G401 (cell line): ENCODE data around the gene RASGEF1C. TPM values are rescaled to one million over a fixed set of nuclear protein-coding genes. Genes with fewer than 3 reads are reported as not detected.

Experiments used
- DNase-seq: peaks from one replicate; pipeline ENCODE4 v3.0.0-alpha.2; 2015; ENCODE audit warnings: low spot score
- in situ Hi-C: cut with HindIII; loops from 2 replicates; pipeline ENCODE4 v1.10.0; 2016; ENCODE audit warnings: low sequenced_read_pairs, mixed read lengths
- total RNA-seq: library from RNA; depleted of rRNA; stranded (reverse); fragments of >200 nt; shearing (Covaris generic); gene quantifications from 2 replicates; pipeline ENCODE4 v1.2.3, GENCODE V29; 2014; rRNA removed

The RASGEF1C gene
- 0.18 TPM in 1 of 2 replicates, not detected in the other for total RNA-seq

- DNase-seq: peak; percentile 66
- in situ Hi-C loops: no loop called here
Measured at GRCh38 chr5:180209137-180209581, at the start of gene RASGEF1C. RASGEF1C (minus strand) TSS chr5:180209211; CDS start chr5:180138052, 71,159 bp downstream.

GRCh38 chr5:180253036-180253824 lies 44.2 kb upstream of the RASGEF1C start:
- DNase-seq: no peak
- in situ Hi-C loops: no loop called here

- peak; percentile 11 for DNase-seq
- in situ Hi-C loops: no loop called here
Measured at GRCh38 chr5:180251887-180252286, 42.9 kb upstream of the RASGEF1C start.

- peak; percentile 97 for DNase-seq
- in situ Hi-C loops: no loop called here
Measured at GRCh38 chr5:180251141-180251540, 42.1 kb upstream of the RASGEF1C start.

- in situ Hi-C loops: no loop called here
- DNase-seq: peak; percentile 19
Measured at GRCh38 chr5:180250329-180250728, 41.3 kb upstream of the RASGEF1C start.

- in situ Hi-C loops: no loop called here
- DNase-seq: no peak
Measured at GRCh38 chr5:180241600-180241999, 32.6 kb upstream of the RASGEF1C start.

- in situ Hi-C loops: no loop called here
- DNase-seq: no peak
Measured at GRCh38 chr5:180238631-180239030, 29.6 kb upstream of the RASGEF1C start.

- in situ Hi-C loops: no loop called here
Measured at GRCh38 chr5:180235846-180236245, 26.8 kb upstream of the RASGEF1C start.

GRCh38 chr5:180235077-180235476 lies 26.1 kb upstream of the RASGEF1C start:
- in situ Hi-C loops: no loop called here

More at GRCh38 chr5:180235846-180236245, 26.8 kb upstream of the RASGEF1C start:
- DNase-seq: no peak

GRCh38 chr5:180234271-180234670 lies 25.3 kb upstream of the RASGEF1C start:
- no peak for DNase-seq
- in situ Hi-C loops: no loop called here

More at GRCh38 chr5:180235077-180235476, 26.1 kb upstream of the RASGEF1C start:
- DNase-seq: no peak

- no peak for DNase-seq
- in situ Hi-C loops: no loop called here
Measured at GRCh38 chr5:180233729-180234128, 24.7 kb upstream of the RASGEF1C start.

GRCh38 chr5:180230017-180230416 lies 21.0 kb upstream of the RASGEF1C start:
- in situ Hi-C loops: no loop called here
- no peak for DNase-seq

- no peak for DNase-seq
- in situ Hi-C loops: no loop called here
Measured at GRCh38 chr5:180222056-180222455, 13.0 kb upstream of the RASGEF1C start.

GRCh38 chr5:180217797-180218196 lies 8.8 kb upstream of the RASGEF1C start:
- DNase-seq: no peak
- in situ Hi-C loops: no loop called here

- in situ Hi-C loops: no loop called here
Measured at GRCh38 chr5:180216646-180217171, 7.7 kb upstream of the RASGEF1C start.

GRCh38 chr5:180215783-180216630 lies 7.0 kb upstream of the RASGEF1C start:
- in situ Hi-C loops: no loop called here
- no peak for DNase-seq

More at GRCh38 chr5:180216646-180217171, 7.7 kb upstream of the RASGEF1C start:
- no peak for DNase-seq

- DNase-seq: no peak
- in situ Hi-C loops: no loop called here
Measured at GRCh38 chr5:180214870-180215770, 6.1 kb upstream of the RASGEF1C start.

- no peak for DNase-seq
- in situ Hi-C loops: no loop called here
Measured at GRCh38 chr5:180213657-180214207, 4.7 kb upstream of the RASGEF1C start.

GRCh38 chr5:180213256-180213600 lies 4.2 kb upstream of the RASGEF1C start:
- DNase-seq: no peak
- in situ Hi-C loops: no loop called here
